Osteoblast (primary cell): ENCODE results near the gene ALKBH6. TPM values are rescaled to one million over a fixed set of nuclear protein-coding genes. Genes with fewer than 3 reads are reported as not detected.
A peak's percentile ranks its signal among the peaks of the same experiment; 100 is the strongest.

ENCODE experiments used
- DNase-seq: peaks from one replicate; pipeline ENCODE4 v3.0.0; 2011; ENCODE audit warnings: low spot score, mixed read lengths; ENCODE audit not compliant: insufficient read length; ENCODE audit errors: missing footprints
- H2AFZ ChIP-seq: 2 replicates; pipeline ENCODE4 v1.6.0; 2011; ENCODE audit warnings: mild to moderate bottlenecking, low read length
- H3K27ac ChIP-seq: 2 replicates; pipeline ENCODE4 v1.5.1; 2011; ENCODE audit warnings: mild to moderate bottlenecking, low read depth, low read length, moderate library complexity
- H3K27me3 ChIP-seq: 2 replicates; pipeline ENCODE4 v1.6.0; 2012; ENCODE audit warnings: mild to moderate bottlenecking, control low read depth, inconsistent platforms, low read length, moderate library complexity; ENCODE audit not compliant: insufficient read depth
- H3K36me3 ChIP-seq: 2 replicates; pipeline ENCODE4 v1.5.1; 2011; ENCODE audit warnings: mild to moderate bottlenecking, low read length, control low read depth, moderate library complexity; ENCODE audit not compliant: insufficient read depth
- H3K4me1 ChIP-seq: 2 replicates; pipeline ENCODE4 v1.5.1; 2011; ENCODE audit warnings: mild to moderate bottlenecking, low read length, control low read depth, moderate library complexity; ENCODE audit not compliant: insufficient read depth
- H3K4me2 ChIP-seq: 2 replicates; pipeline ENCODE4 v1.6.0; 2011; ENCODE audit warnings: mild to moderate bottlenecking, low read length; ENCODE audit not compliant: insufficient read depth
- H3K4me3 ChIP-seq: fragments of 200-600 bp; sonication (generic); 3 replicates; pipeline ENCODE4 v1.5.1; 2012; ENCODE audit warnings: mild to moderate bottlenecking, low read length, inconsistent platforms; ENCODE audit not compliant: insufficient read depth
- H3K79me2 ChIP-seq: 2 replicates; pipeline ENCODE4 v1.6.0; 2012; ENCODE audit warnings: mild to moderate bottlenecking, low read length, control low read depth, inconsistent platforms; ENCODE audit not compliant: insufficient read depth
- H3K9me3 ChIP-seq: 2 replicates; pipeline ENCODE4 v1.5.1; 2011; ENCODE audit warnings: low read depth, low read length, control low read depth
- H4K20me1 ChIP-seq: 2 replicates; pipeline ENCODE4 v1.6.0; 2012; ENCODE audit warnings: mild to moderate bottlenecking, low read length, control low read depth; ENCODE audit not compliant: insufficient read depth
- total RNA-seq: library from RNA; depleted of rRNA; stranded (reverse); fragments of >200 nt; gene quantifications from 2 replicates; pipeline ENCODE4 v1.2.3, GENCODE V29; 2012
- TF ChIP-seq, protein P1 (sequence below): IDR thresholded peaks from 2 replicates; pipeline ENCODE4 v1.5.1; 2011; ENCODE audit warnings: mild to moderate bottlenecking, low read depth, low read length, moderate library complexity; ENCODE audit errors: extremely low read depth

Gene ALKBH6
- total RNA-seq, 1 donor: 12.3 TPM

DNA sequence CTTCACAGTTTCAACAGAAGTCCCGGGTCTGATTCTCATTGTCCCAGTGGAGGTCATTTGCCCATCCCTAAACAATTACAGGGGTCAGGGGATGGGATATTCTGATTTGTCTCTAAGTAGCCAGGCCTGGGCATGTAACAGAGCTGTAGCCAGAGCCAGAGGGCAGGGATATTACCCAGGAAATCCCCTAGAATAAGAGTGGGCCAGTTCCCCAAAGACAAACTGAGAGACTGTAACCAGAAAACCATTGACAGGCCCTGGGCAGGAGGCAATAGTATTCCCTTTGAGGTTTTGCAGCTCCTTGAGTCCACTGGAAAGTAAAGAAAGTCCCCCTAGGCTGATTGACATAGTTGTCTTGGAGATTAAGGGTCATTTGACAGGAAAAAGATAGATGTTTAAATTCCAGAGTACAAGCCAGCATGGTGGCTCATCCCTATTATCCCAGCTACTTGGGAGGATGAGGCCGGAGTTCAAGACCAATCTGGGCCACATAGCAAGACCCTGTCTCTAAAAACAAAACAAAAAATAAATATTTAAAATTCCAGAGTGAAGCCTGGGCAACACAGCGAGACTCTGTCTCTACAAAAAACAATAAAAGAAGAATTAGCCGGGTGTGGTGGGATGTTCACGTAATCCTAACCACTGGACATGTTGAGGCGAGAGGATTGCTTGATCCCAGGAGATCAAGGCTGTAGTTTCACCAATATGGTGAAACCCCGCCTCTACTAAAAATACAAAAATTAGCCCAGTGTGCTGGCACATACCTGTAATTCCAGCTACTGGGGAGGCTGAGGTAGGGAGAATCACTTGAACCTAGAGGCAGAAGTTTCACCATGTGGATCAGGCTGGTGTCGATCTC, 20.9 kb downstream of the ALKBH6 start:
- Histone ChIP-seq H2AFZ (no peak overlapping the region), H4K20me1 (peaks cover 6% of the 10 kb centered on the region), H3K36me3 (no peaks in the 10 kb centered on the region), H3K9me3 (peaks cover 2% of the 10 kb centered on the region), H3K4me1 (peaks cover 15% of the 10 kb centered on the region), H3K4me2 (no peak overlapping the region), H3K27ac (no peak overlapping the region), H3K4me3 (no peak overlapping the region), H3K27me3 (peaks cover 6% of the 10 kb centered on the region), H3K79me2 (peaks cover 23% of the 10 kb centered on the region)
- TF ChIP-seq, protein P1, sequence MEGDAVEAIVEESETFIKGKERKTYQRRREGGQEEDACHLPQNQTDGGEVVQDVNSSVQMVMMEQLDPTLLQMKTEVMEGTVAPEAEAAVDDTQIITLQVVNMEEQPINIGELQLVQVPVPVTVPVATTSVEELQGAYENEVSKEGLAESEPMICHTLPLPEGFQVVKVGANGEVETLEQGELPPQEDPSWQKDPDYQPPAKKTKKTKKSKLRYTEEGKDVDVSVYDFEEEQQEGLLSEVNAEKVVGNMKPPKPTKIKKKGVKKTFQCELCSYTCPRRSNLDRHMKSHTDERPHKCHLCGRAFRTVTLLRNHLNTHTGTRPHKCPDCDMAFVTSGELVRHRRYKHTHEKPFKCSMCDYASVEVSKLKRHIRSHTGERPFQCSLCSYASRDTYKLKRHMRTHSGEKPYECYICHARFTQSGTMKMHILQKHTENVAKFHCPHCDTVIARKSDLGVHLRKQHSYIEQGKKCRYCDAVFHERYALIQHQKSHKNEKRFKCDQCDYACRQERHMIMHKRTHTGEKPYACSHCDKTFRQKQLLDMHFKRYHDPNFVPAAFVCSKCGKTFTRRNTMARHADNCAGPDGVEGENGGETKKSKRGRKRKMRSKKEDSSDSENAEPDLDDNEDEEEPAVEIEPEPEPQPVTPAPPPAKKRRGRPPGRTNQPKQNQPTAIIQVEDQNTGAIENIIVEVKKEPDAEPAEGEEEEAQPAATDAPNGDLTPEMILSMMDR: no peak
- peak; percentile 23 for DNase-seq

DNA sequence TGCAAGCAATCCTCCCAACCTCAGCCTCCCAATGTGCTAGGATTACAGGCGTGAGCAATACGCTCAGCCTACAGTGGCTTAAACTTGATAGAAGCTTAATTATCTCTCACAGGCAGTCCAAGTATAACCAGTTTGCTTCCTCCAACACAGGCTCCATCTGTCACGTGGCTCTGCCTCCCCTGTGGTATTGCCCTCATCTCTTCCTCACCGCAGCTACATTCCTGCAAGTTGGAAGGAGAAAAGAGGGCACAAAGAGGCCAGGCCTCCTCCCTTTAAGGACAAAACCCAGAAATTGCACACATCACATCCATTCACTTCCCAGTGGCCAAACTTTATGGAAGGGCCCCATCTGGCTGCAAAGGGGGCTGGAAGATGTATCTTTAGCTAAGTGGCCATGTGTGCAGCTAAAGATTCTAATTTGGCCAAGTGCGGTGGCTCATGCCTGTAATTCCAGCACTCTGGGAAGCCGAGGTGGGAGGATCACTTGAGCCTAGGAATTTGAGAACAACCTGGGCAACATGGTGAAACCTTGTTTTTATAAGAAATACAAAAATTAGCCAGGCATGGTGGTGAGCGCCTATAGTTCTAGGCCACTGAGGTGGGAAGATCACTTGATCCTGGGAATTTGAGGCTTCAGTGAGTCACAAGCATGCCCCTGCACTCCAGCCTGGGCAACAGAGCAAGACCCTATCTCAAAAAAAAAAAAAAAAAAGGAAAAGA, 22.1 kb downstream of the ALKBH6 start:
- TF ChIP-seq, protein P1: no peak
- Histone ChIP-seq H3K36me3 (no peaks in the 10 kb centered on the region), H3K27me3 (peaks cover 11% of the 10 kb centered on the region), H3K4me3 (no peak overlapping the region), H2AFZ (no peak overlapping the region), H3K9me3 (peaks cover 2% of the 10 kb centered on the region), H3K4me1 (peaks cover 15% of the 10 kb centered on the region), H4K20me1 (peaks cover 6% of the 10 kb centered on the region), H3K27ac (no peak overlapping the region), H3K79me2 (peaks cover 20% of the 10 kb centered on the region), H3K4me2 (no peak overlapping the region)
- DNase-seq: peak; percentile 75

DNA sequence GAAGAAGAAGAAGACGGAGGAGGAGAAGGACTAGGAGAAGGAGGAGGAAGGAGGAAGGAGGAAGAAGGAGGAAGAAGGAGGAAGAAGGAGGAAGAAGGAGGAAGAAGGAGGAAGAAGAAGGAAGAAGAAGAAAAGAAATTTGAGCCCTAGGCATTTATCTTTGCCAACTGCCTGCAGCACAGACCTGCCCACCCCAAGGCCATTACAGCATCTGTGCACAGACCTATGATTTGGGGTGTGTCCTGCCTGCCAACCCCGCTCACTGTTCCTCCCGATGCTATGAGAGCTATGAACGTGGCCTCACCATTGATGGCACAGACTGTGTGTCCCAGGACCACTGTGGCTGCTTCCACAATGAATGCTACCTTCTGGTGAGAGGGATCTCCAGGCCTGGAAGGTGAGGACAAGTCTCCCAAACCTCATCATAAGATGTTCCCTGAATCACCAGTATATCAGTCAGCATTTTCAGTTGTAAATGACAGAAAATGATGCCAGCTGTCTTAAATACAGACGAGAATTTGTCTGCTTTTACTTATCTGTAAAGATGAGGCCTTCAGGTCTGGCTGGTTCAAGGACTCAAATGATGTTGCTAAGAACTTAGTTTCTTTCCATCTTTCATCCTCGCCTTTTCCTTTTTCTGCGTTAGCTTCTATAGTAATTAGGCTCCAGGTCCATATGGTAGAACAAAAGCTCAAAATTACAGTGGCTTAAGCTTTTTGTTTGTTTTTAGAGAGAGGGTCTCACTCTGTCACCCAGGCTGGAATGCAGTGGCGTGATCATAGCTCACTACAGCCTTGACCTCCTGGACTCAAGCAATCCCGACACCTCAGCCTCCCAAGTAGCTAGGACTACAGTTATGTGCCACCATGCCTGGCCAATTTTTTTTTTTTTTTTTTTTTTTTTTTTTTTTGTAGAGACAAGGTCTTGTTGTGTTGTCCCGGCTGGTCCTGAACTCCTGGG, 23.0 kb downstream of the ALKBH6 start:
- peaks cover 2% of the 10 kb centered on the region for H3K9me3 ChIP-seq
- H3K79me2 ChIP-seq: peaks cover 11% of the 10 kb centered on the region
- TF ChIP-seq, protein P1: no peak

More for the DNA sequence above, 23.0 kb downstream of the ALKBH6 start:
- no peak overlapping the region for H3K27ac ChIP-seq
- no peak overlapping the region for H3K4me2 ChIP-seq
- peaks cover 19% of the 10 kb centered on the region for H3K27me3 ChIP-seq
- H4K20me1 ChIP-seq: peaks cover 2% of the 10 kb centered on the region
- peak; percentile 69 for DNase-seq
- H3K36me3 ChIP-seq: no peaks in the 10 kb centered on the region
- peaks cover 7% of the 10 kb centered on the region for H3K4me1 ChIP-seq
- H2AFZ ChIP-seq: no peak overlapping the region
- H3K4me3 ChIP-seq: no peak overlapping the region
